HepG2 (cell line): Measurements from ENCODE around the gene PSAPL1. TPM values are rescaled to one million over a fixed set of nuclear protein-coding genes. Genes with fewer than 3 reads are reported as not detected.

Experiments
- ATAC-seq: fragments of 200-7000 bp; cut with Tn5 transposase; 3 replicates; pipeline ENCODE4 v1.9.1; 2020; ENCODE audit warnings: mild to moderate bottlenecking, moderate library complexity
- BruUV-seq: library from RNA; stranded (reverse); fragments of 400-500 nt; replicated peaks from 2 replicates; lab custom pipeline; 2021; lab: Mats Ljungman, UMichigan
- CTCF ChIA-PET: fragments of 300-600 bp; formaldehyde crosslinking; extraction: SDS; loops from one replicate; lab custom pipeline; 2021; ENCODE audit warnings: low total read pairs, inconsistent platforms, low intra/inter-chr PET ratio; lab: Yijun Ruan, JAX
- POLR2A ChIA-PET: fragments of 350-600 bp; sonication (Branson Sonifier 250); formaldehyde crosslinking; loops from one replicate; lab custom pipeline; 2020; ENCODE audit warnings: antibody characterized with exemption, inconsistent platforms; lab: Yijun Ruan, JAX
- DNase-seq: peaks from one replicate; pipeline ENCODE4 v3.0.0-alpha.2; 2015; ENCODE audit warnings: low spot score
- FAIRE-seq: peaks from 3 replicates; lab custom pipeline; 2011; peaks lifted over from hg19 to GRCh38; lab: Jason Lieb, UNC
- H2AFZ ChIP-seq: one replicate; pipeline ENCODE4 v1.6.1; 2011; ENCODE audit warnings: low read length, inconsistent platforms
- H3K27ac ChIP-seq: fragments of 300-600 bp; 3 replicates; pipeline ENCODE4 v1.8.0; 2011; ENCODE audit warnings: mixed run types, mild to moderate bottlenecking, mixed read lengths, low read length, inconsistent platforms; ENCODE audit not compliant: insufficient read depth; ENCODE audit errors: extremely low read length
- H3K27me3 ChIP-seq, 2 experiments: fragments of 200-600 bp in 1 of 2; 2 replicates in 1 of 2; 3 replicates in 1 of 2; pipeline versions ENCODE4 v1.6.0 to v1.8.0; 2011; ENCODE audit warnings: low read length in 2 of 2, mild to moderate bottlenecking in 2 of 2, moderate library complexity in 2 of 2, inconsistent platforms in 1 of 2; ENCODE audit not compliant: insufficient read depth in 2 of 2, control insufficient read depth in 1 of 2
- H3K36me3 ChIP-seq, 2 experiments: fragments of 200-600 bp in 1 of 2; replicated peaks in 1 of 2; 2 replicates in 1 of 2; 3 replicates in 1 of 2; pipeline versions ENCODE4 v1.5.1 to v1.8.0; 2011; ENCODE audit warnings: low read length in 2 of 2, inconsistent platforms in 1 of 2; ENCODE audit not compliant: insufficient read depth in 2 of 2, control insufficient read depth in 1 of 2
- H3K4me1 ChIP-seq: 2 replicates; pipeline ENCODE4 v1.5.1; 2012; ENCODE audit warnings: low read length, inconsistent platforms; ENCODE audit not compliant: insufficient read depth
- H3K4me2 ChIP-seq: 2 replicates; pipeline ENCODE4 v1.6.0; 2011; ENCODE audit warnings: low read depth, low read length, inconsistent platforms
- H3K4me3 ChIP-seq, 3 experiments: fragments of 200-600 bp in 1 of 3; sonication (generic), shearing (Covaris generic) in 1 of 3; replicated peaks in 1 of 3; 2 replicates each; pipeline ENCODE4 v1.5.1; 2011 to 2016; ENCODE audit warnings: low read length in 3 of 3, inconsistent platforms in 2 of 3, low read depth in 2 of 3, mild to moderate bottlenecking in 2 of 3, control low read depth in 1 of 3, mixed read lengths in 1 of 3; ENCODE audit not compliant: insufficient read depth in 1 of 3
- H3K79me2 ChIP-seq: one replicate; pipeline ENCODE4 v1.6.1; 2011; ENCODE audit warnings: low read length, inconsistent platforms; ENCODE audit not compliant: insufficient read depth
- H3K9ac ChIP-seq: 2 replicates; pipeline ENCODE4 v1.6.0; 2011; ENCODE audit warnings: mild to moderate bottlenecking, low read depth, low read length, inconsistent platforms; ENCODE audit not compliant: insufficient read depth
- H3K9me3 ChIP-seq: 2 replicates; pipeline ENCODE4 v1.5.1; 2012; ENCODE audit warnings: mild to moderate bottlenecking, low read length
- H4K20me1 ChIP-seq: 2 replicates; pipeline ENCODE4 v1.6.0; 2011; ENCODE audit warnings: inconsistent platforms, mild to moderate bottlenecking, low read length, moderate library complexity; ENCODE audit not compliant: insufficient read depth
- FOSL1 ChIP-seq: sonication (generic); formaldehyde crosslinking; IDR thresholded peaks from 2 replicates; pipeline ENCODE4 v1.9.0; 2021; ENCODE audit warnings: missing genetic modification reagents, borderline replicate concordance
- HNRNPH1 ChIP-seq: fragments of 200-400 bp; formaldehyde crosslinking; optimal IDR thresholded peaks from 2 replicates; pipeline ENCODE3; 2017; ENCODE audit warnings: mild to moderate bottlenecking, low read depth, low read length
- MED8 ChIP-seq: sonication (generic); formaldehyde crosslinking; IDR thresholded peaks from 2 replicates; pipeline ENCODE4 v1.8.1; 2023; ENCODE audit warnings: mild to moderate bottlenecking, missing genetic modification reagents; ENCODE audit not compliant: insufficient replicate concordance
- MTF2 ChIP-seq: sonication (generic); formaldehyde crosslinking; IDR thresholded peaks from 2 replicates; pipeline ENCODE4 v1.5.0; 2020; ENCODE audit warnings: missing genetic modification reagents, borderline replicate concordance
- NFE2 ChIP-seq: sonication (generic); formaldehyde crosslinking; IDR thresholded peaks from 2 replicates; pipeline ENCODE4 v1.4.0; 2020; ENCODE audit warnings: missing genetic modification reagents
- ZBTB8A ChIP-seq: sonication (generic); formaldehyde crosslinking; IDR thresholded peaks from 2 replicates; pipeline ENCODE4 v1.4.0; 2020; ENCODE audit warnings: mild to moderate bottlenecking, low read depth, missing genetic modification reagents, borderline replicate concordance
- WGBS: methylation state at CpG from one replicate; pipeline ENCODE4 v1.1.6; 2017; ENCODE audit warnings: low lambda C conversion rate; 5-methylcytosine and 5-hydroxymethylcytosine counted together
- in situ Hi-C: cut with HindIII; loops from 2 replicates; pipeline ENCODE4 v1.10.0; 2017; ENCODE audit warnings: low pct_unique_long_range_greater_than_20kb; ENCODE audit not compliant: extremely low pct_ligation_motif_present
- intact Hi-C: fragments of 100-400 bp; cut with micrococcal nuclease; formaldehyde crosslinking; loops from one replicate; pipeline ENCODE4 v1.10.0; 2022; ENCODE audit not compliant: unreplicated experiment
- polyA plus RNA-seq, 8 experiments: library from polyadenylated mRNA; depleted of rRNA in 3 of 8; stranded (reverse) in 7 of 8; unstranded in 1 of 8; fragments of >200 nt; fragmentation: Illumina TruSeq in 4 of 8; extraction: Trizol in 4 of 8; gene quantifications; 2 replicates each; pipeline versions ENCODE4 v1.2.1 to v1.2.3, GENCODE V29; 2011 to 2016; ENCODE audit warnings: low read depth in 4 of 8, missing spikeins in 1 of 8, mixed read lengths in 1 of 8; ENCODE audit not compliant: insufficient read depth in 1 of 8
- total RNA-seq, 5 experiments: library from RNA; depleted of rRNA; stranded (reverse); fragments of >200 nt; fragmentation: Illumina TruSeq; extraction: Trizol; gene quantifications; 2 replicates each; pipeline ENCODE4 v1.2.3, GENCODE V29; 2016; ENCODE audit warnings: low read depth in 1 of 5
- TF ChIP-seq, protein P1 (sequence below): sonication (generic); IDR thresholded peaks from 2 replicates; pipeline ENCODE4 v1.6.1; 2016; ENCODE audit warnings: low read depth, borderline replicate concordance
- TF ChIP-seq, protein P2 (sequence below): sonication (generic); formaldehyde crosslinking; IDR thresholded peaks from 2 replicates; pipeline ENCODE4 v1.4.0; 2020; ENCODE audit warnings: low read depth, mild to moderate bottlenecking, missing genetic modification reagents

The PSAPL1 gene
- total and polyA plus RNA-seq, 2 of the 13 experiments (the other 11 are each of a cell fraction or from before 2014, with no cell fraction given): 0.02 to 0.16 TPM

GRCh38 chr4:7420661-7421040 is 14.1 kb downstream of the PSAPL1 start:
- TF ChIP-seq, protein P1, sequence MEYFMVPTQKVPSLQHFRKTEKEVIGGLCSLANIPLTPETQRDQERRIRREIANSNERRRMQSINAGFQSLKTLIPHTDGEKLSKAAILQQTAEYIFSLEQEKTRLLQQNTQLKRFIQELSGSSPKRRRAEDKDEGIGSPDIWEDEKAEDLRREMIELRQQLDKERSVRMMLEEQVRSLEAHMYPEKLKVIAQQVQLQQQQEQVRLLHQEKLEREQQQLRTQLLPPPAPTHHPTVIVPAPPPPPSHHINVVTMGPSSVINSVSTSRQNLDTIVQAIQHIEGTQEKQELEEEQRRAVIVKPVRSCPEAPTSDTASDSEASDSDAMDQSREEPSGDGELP: no peak
- TF ChIP-seq FOSL1: no peak
- TF ChIP-seq MED8: no peak
- no peak for TF ChIP-seq HNRNPH1
- TF ChIP-seq ZBTB8A (CRISPR knock-in tag): no peak
- TF ChIP-seq, protein P2, sequence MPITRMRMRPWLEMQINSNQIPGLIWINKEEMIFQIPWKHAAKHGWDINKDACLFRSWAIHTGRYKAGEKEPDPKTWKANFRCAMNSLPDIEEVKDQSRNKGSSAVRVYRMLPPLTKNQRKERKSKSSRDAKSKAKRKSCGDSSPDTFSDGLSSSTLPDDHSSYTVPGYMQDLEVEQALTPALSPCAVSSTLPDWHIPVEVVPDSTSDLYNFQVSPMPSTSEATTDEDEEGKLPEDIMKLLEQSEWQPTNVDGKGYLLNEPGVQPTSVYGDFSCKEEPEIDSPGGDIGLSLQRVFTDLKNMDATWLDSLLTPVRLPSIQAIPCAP: no peak
- no peak for TF ChIP-seq MTF2 (CRISPR knock-in tag)
- no peak for TF ChIP-seq NFE2 (CRISPR knock-in tag)
- Histone ChIP-seq H3K4me3 (no peak overlapping the region), H3K9me3 (no peaks in the 10 kb centered on the region), H3K9ac (no peak overlapping the region), H3K4me2 (no peak overlapping the region), H2AFZ (no peak overlapping the region), H3K27me3 (peaks cover 4 to 15% of the 10 kb centered on the region in 2 experiments; a peak in 4 of 5 replicates), H3K79me2 (no peaks in the 10 kb centered on the region), H3K27ac (no peak overlapping the region), H4K20me1 (no peaks in the 10 kb centered on the region), H3K36me3 (no peaks in the 10 kb centered on the region), H3K4me1 (peaks cover 9% of the 10 kb centered on the region)
- BruUV-seq: no TSS peak
- 60% methylated on average over 13 of the region's 14 CpGs for WGBS
- no peak for DNase-seq
- intact Hi-C loops: no loop called here
- in situ Hi-C loops: no loop called here
- FAIRE-seq: no peak
- POLR2A ChIA-PET: no interaction called here
- CTCF ChIA-PET: no interaction called here
- no peak for ATAC-seq
